ENCODE measurements around the gene EPB41. TPM values are rescaled to one million over a fixed set of nuclear protein-coding genes. Genes with fewer than 3 reads are reported as not detected.

The EPB41 gene
- total RNA-seq, 2 experiments from 2014 or later: 138 to 145 TPM

GRCh38 chr1:28933918-28934317 lies 19.5 kb downstream of the EPB41 start:
- Mint-ChIP-seq H3K36me3 (ENCODE audit: low read depth) (peaks cover 13% of the 10 kb centered on the region), H3K4me1 (ENCODE audit: low read depth) (peaks cover 73% of the 10 kb centered on the region), H3K27ac (peak overlapping the region; percentile 78), H3K9me3 (no peaks in the 10 kb centered on the region), H3K27me3 (no peaks in the 10 kb centered on the region), H3K4me3 (peak overlapping the region; percentile 64)
- DNase-seq (no peak), ATAC-seq (ENCODE audit: poor library complexity) (no peak)
- intact Hi-C loops (cut with DNase I, micrococcal nuclease): loop anchor here in 1 of 2 experiments (2.0 kb wide), 1 partner anchor 17 kb away; no protein-coding TSS in a partner anchor
- H3K4me1 ChIP-seq (ENCODE audit: insufficient read depth, low read length): peaks cover 52% of the 10 kb centered on the region
- CTCF ChIA-PET: interaction anchor here (1.9 kb wide), 1 partner anchor 49 kb away, joined by 8 read pairs; no protein-coding TSS in a partner anchor
- H3K27me3 ChIP-seq (ENCODE audit: control insufficient read depth in 1 of 2, insufficient read depth in 2 of 2, low read length in 2 of 2): no peaks in the 10 kb centered on the region
- TF ChIP-seq CTCF (IDR thresholded peaks at IDR 0.05): no peak
- no peaks in the 10 kb centered on the region for H3K9me3 ChIP-seq (ENCODE audit: control insufficient read depth in 1 of 2, insufficient read depth in 1 of 2, low read length in 2 of 2)
- POLR2A ChIA-PET: interaction anchor here (1.5 kb wide), 1 partner anchor 19 kb away, joined by 10 read pairs; the partner anchor contains the start of gene EPB41
- H3K4me3 ChIP-seq (ENCODE audit: low read length): no peak overlapping the region
- no peaks in the 10 kb centered on the region for H3K36me3 ChIP-seq (ENCODE audit: insufficient read depth, low read length)
- no peak overlapping the region for H3K27ac ChIP-seq (ENCODE audit: low read depth in 1 of 2, low read length in 2 of 2)

GRCh38 chr1:28934676-28935075 lies 20.3 kb downstream of the EPB41 start:
- no peaks in the 10 kb centered on the region for H3K27me3 Mint-ChIP-seq
- no peaks in the 10 kb centered on the region for H3K9me3 Mint-ChIP-seq
- no peak overlapping the region for H3K4me3 ChIP-seq (ENCODE audit: low read length)
- ChIA-PET POLR2A (interaction anchor here (1.3 to 1.8 kb wide), 2 partner anchors 8 to 21 kb away, joined by 4 to 11 read pairs; partner anchors contain the start of gene EPB41), CTCF (interaction anchor here (1.7 kb wide), 1 partner anchor 13 kb away, joined by 4 read pairs; no protein-coding TSS in a partner anchor)
- H3K4me3 Mint-ChIP-seq: peak overlapping the region; percentile 18
- H3K4me1 ChIP-seq (ENCODE audit: insufficient read depth, low read length): peaks cover 48% of the 10 kb centered on the region
- H3K36me3 Mint-ChIP-seq (ENCODE audit: low read depth): peaks cover 17% of the 10 kb centered on the region
- H3K36me3 ChIP-seq (ENCODE audit: insufficient read depth, low read length): no peaks in the 10 kb centered on the region
- H3K9me3 ChIP-seq (ENCODE audit: control insufficient read depth in 1 of 2, insufficient read depth in 1 of 2, low read length in 2 of 2): no peaks in the 10 kb centered on the region
- H3K4me1 Mint-ChIP-seq (ENCODE audit: low read depth): peaks cover 77% of the 10 kb centered on the region
- intact Hi-C loops (cut with DNase I, micrococcal nuclease): no loop called here
- no peak for TF ChIP-seq CTCF (IDR thresholded peaks at IDR 0.05)
- H3K27me3 ChIP-seq (ENCODE audit: control insufficient read depth in 1 of 2, insufficient read depth in 2 of 2, low read length in 2 of 2): no peaks in the 10 kb centered on the region
- ATAC-seq (ENCODE audit: poor library complexity) (no peak), DNase-seq (no peak)
- H3K27ac Mint-ChIP-seq: peak overlapping the region; percentile 83
- H3K27ac ChIP-seq (ENCODE audit: low read depth in 1 of 2, low read length in 2 of 2): no peak overlapping the region

GRCh38 chr1:28935293-28935692 lies 20.9 kb downstream of the EPB41 start:
- H3K27ac ChIP-seq (ENCODE audit: low read depth in 1 of 2, low read length in 2 of 2): no peak overlapping the region
- H3K27ac Mint-ChIP-seq: peak overlapping the region; percentile 83

More at GRCh38 chr1:28935293-28935692, 20.9 kb downstream of the EPB41 start:
- H3K27me3 ChIP-seq (ENCODE audit: control insufficient read depth in 1 of 2, insufficient read depth in 2 of 2, low read length in 2 of 2): no peaks in the 10 kb centered on the region
- H3K4me1 ChIP-seq (ENCODE audit: insufficient read depth, low read length): peaks cover 48% of the 10 kb centered on the region
- H3K9me3 Mint-ChIP-seq: no peaks in the 10 kb centered on the region
- no peak for TF ChIP-seq CTCF (IDR thresholded peaks at IDR 0.05)
- no peaks in the 10 kb centered on the region for H3K27me3 Mint-ChIP-seq
- ATAC-seq (ENCODE audit: poor library complexity) (no peak), DNase-seq (no peak)
- H3K9me3 ChIP-seq (ENCODE audit: control insufficient read depth in 1 of 2, insufficient read depth in 1 of 2, low read length in 2 of 2): no peaks in the 10 kb centered on the region
- H3K4me3 ChIP-seq (ENCODE audit: low read length): no peak overlapping the region
- intact Hi-C loops (cut with DNase I, micrococcal nuclease): no loop called here
- ChIA-PET CTCF (interaction anchor here (0.6 to 1.7 kb wide), 4 partner anchors 13 to 538 kb away, joined by 3 to 6 read pairs (median 4); no protein-coding TSS in a partner anchor), POLR2A (interaction anchor here (0.6 to 1.8 kb wide), 4 partner anchors 8 to 55 kb away, joined by 3 to 11 read pairs (median 4); partner anchors contain the start of gene EPB41)
- peaks cover 83% of the 10 kb centered on the region for H3K4me1 Mint-ChIP-seq (ENCODE audit: low read depth)
- peak overlapping the region; percentile 17 for H3K4me3 Mint-ChIP-seq
- H3K36me3 Mint-ChIP-seq (ENCODE audit: low read depth): peaks cover 17% of the 10 kb centered on the region
- H3K36me3 ChIP-seq (ENCODE audit: insufficient read depth, low read length): no peaks in the 10 kb centered on the region

All from CD4-positive, alpha-beta T cell (primary cell).